GM21528 (cell line): ENCODE data around the gene SMYD3.

Experiments used
- ATAC-seq: cut with Tn5 transposase; IDR thresholded peaks from one replicate; pipeline ENCODE4 v1.9.1; 2021; ENCODE audit warnings: mild to moderate bottlenecking, moderate library complexity; ENCODE audit not compliant: unreplicated experiment, low FRiP score

The SMYD3 gene

DNA sequence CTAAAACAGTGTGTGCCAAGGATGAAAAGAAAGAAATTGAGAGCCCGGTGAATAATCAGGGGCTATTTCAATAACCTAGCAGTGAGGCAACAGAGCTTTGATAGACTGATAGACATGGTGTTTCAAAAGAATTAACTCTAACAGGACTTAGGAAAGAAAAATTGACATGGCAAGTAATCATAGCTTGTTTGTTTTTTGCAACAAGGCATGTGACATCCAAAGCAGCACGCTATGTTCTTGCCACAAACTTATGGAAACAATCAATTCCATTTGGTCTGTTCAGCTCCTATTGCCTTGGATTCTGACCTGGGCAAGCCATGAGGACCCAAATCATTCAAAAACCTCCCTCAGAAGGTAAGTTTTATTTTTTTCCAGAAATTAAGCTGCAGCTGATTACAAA is 608.5 kb downstream of the SMYD3 start:
- ATAC-seq = no peak

DNA sequence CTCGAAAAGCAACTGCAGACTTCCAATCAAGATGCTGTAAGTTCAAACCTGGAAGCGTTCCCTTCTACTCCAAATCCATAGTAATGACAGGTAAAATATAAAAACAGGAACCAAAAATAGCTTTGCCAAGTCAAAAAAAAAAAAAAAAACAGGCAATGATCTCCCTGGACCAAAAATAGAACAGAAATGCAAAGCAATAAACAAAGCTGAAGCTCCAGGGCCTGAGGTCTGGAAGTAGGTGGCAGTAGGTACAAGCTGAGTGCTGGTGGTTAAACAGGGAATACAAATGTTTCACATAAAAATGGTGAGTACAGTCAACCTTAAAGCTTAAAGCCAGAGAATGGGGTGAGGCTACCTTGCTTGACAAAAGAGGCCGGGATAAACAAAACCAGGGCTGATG is 610.8 kb downstream of the SMYD3 start:
- no peak for ATAC-seq

DNA sequence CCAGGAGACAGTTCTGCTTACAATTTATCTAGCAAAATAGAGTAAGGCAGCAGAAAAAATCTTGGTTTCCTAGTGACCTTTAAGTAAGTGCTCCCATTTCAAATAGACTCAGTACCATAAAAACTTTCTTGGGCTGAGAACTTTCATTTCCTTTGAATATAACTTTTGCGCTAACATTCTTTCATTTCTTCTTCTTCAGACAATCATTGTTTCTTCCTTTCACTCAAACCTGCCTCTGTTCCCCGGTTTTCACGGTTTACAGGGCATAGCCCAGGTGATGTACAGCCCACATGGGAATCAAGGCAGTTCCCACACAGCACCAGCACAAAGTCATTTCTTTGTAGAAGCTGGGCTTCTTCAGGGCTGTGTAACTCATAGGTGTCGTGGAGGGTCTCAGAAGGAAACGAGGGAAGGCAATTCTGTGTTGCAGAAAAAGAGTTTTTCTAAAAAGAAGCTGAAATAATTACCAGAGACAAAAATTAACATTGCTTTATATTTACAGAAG is 611.6 kb downstream of the SMYD3 start:
- ATAC-seq = no peak

DNA sequence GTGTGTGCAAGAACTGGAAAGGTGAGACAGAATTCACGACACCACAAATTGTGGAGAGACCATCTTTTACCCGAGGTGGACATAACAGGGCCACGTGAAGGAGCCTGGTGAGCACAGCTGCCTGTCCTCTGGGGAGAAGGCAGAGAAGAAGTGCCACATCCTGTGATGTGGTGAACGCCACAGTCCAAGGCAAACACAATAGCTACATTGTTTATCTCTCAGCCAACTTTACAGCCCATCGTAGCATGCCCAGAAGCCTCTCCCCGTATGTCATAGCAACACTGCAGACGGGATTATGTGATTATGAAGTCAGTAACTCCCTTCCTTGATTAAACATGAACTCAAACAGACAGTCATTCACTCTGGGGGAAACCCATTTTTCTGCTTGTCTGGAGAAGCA is 612.2 kb downstream of the SMYD3 start:
- ATAC-seq = no peak

DNA sequence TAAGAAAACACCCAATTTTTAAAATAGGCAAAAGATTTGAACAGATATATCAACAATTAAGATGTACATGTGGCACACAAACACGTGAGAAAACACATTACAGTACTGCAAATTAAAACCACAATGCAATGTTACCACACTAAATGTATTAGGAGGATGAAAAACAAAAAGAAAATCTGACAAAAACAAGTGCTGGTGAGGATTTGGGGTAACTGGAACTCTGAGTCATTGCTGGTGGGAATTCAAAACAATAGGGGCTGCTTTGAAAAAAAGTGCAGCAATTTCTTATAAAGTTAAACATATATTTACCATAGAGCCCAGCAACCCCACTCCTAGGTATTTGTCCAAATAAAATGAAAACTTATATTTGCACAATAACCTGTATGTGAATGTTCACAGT is 614.1 kb downstream of the SMYD3 start:
- no peak for ATAC-seq

DNA sequence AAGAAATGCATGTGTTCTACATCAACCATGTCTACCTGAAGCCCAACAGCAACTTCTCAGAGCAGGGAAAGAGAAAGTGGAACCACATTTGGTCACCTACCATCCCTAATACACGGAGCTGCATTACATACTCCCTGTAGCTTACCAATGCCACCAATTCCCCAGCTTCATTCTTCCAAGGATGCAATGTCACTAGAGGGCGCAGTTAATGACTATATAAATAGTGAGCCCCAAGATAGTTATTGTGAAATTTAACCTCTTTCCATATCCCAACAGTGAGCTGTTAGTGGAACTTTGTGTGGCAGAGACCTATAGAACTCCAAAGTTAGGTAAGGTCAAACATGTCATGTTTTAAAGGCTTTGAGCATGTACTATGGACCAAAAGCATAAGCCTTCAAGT is 618.3 kb downstream of the SMYD3 start:
- ATAC-seq = no peak

DNA sequence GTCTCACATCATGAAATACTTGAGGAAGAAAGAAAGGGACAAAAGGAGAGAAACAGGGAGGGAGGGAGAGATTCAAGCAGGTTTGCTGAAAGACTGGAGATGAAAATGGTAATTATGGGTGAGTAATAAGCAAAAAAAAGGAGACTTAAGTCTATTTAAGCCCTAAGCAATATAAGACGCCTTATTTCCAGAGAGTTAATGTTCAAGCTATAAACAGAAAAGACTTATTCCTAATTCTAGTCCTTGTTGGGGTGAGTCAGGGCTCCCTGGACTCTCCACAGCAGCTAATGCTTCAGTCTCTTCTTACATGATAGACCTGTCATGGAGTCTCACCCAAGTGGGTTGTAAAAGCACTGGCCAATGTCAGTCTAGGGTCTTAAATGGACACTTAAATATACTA is 619.2 kb downstream of the SMYD3 start:
- ATAC-seq = no peak

DNA sequence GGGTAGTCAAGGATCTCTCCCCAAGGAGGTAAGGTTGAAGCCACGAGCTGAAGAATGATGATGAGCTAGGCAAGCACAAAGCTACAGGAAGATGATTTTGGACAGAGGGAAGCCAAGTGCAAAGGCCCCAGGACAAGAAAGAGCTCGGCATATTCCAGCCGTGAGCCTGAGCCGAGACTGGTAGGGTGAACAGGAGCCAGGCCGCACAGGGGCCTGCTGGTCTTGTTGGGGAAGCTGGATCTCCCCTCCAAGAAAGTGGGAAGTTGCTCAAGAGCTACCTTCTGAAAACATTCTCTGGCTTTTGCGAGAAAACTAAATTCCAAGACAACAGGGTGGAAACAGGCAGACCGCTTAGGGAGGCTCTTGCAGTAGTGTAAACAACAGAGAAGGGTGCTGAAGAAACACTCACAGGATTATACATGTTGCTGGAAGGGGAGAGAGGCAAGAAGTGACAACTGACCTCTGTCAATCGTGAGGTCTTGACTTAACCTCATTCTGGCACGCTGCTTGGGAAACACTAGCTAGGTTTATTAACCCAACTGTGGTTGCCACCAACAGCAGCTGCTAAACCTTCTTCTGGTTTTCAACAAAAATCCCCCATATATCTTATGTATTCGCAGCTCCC is 625.2 kb downstream of the SMYD3 start:
- no peak for ATAC-seq

DNA sequence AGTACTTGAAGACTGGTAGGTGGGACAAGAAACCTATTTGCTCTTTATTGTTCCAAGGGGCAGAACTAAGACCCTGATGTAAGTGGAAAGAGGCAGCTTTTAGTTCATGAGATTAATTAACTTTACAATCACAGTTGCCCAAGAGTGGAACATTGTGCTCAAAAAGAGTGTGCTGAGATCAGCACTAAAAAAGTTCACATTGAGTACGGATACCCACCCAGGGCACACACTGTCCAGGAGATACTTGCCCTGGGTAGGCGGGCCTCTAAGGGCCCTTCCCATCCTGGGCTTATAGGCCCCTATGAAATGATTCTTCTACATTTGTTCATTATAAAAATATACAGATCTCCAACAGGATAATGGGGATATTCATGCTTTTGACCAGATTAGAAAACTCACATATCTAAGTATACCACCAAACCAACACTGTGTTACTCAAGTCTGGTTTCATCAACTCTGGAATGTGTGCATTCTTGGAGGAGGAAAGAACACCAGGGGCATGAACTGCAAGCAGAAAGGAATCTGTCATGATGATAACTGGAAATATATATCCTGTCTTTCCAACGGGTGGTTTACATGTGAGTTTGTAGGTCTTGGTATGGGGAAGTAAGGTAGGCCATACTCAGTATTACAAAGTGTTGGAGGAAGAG is 626.2 kb downstream of the SMYD3 start:
- ATAC-seq = no peak

DNA sequence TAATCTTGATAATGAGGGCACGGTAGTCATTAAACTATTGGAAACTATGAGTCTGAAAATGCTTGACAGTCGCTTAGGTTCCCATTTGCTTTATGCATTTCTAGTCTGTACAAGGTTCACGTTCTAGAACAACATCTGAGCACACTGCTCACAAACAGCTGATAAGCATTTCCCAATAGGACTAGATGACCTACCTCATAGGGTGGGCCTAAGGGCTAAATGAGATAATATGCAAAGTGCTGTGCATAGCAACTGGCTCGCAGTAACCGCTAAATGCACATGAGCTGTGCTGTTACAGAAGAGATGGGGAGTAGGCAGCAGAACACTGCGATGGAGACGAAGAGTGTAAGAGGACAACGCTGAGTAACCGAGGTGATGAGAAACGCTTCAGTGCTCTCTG is 628.0 kb downstream of the SMYD3 start:
- ATAC-seq = no peak

DNA sequence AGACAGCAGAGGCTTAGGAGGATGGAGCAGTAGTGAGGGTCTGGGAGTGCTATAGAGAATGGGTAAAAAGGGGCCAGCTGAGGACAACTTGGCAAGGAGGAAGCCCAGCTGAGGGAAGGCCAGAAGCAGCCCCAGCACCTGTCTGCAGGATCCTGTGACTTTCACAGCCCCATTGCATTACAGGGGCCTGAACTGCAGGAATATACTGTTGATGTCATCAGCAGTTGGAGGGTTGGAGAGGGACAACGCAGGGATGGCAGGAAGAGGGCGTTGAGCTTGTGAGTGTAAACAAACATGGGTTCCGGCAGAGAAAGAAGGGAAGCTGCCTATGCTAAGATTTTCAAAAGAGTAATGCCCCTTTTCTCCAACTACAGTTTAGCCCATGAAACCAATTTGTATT is 628.5 kb downstream of the SMYD3 start:
- ATAC-seq = no peak

DNA sequence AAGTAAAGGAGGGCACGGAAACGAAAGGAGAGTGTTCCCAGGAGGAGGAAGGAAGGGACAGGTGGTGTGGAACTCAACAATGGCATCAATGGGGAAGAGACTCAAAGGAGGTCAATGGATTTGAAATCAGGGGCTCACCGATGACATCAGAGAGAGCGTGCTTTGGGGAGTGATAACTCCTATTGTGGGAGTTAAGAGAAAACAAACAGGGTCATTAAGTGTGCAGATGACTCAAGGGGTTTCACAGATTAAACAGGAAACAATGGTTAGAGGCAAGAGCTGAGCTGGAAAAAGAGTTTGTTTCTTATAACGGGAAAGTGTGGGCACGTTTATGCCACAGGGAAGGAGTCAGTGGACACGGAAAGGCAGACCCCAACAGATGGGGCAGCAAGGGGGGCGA is 629.1 kb downstream of the SMYD3 start:
- ATAC-seq = no peak

DNA sequence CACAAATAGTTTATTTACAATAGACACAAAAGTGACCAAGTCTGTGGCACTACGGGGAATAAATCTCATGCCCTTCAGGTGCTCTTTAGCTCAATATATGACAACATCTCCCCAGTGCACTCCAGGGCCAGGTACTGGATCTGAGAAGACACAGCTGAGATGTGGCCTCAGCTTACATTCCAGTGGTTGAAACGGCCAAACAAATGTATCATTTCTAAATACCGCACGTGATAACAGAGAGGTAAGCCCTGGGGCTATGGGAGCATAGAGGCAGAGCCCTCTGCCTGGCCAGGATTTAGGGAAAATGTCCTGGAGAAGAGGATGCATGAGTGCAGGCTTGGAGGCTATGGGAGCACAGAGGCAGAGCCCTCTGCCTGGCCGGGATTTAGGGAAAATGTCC is 630.5 kb downstream of the SMYD3 start:
- no peak for ATAC-seq

DNA sequence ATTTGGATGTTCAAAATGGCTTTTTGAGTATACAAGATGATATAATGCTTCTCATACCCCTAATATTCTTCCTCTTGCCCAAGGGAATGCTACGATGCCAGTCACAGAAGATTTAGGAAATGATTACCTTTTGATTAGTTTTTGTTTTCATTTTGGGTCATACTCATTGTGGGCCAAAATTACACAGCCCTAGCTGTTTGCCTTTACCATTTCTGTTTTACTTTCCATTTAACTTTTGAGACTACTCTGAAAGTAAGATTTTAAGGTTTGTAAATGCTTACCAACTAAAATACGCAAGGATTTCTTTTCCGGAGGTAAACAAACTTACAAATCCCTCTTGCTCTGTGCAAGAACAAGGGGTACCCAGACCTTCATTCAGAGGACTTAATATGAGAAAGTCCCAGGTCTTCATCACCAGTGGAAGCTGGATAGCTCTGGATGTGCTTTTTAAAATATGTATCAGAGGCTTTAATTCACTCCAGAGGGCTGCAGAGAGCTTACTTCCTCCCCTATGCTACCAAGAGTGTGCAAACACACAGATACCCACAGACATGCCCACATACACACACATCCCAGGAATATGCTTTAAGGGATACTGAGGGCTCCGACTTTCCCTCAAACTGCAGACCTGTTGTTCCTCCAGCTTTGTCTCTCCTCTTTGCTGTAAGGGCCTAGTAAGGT is 631.4 kb downstream of the SMYD3 start:
- ATAC-seq = no peak

DNA sequence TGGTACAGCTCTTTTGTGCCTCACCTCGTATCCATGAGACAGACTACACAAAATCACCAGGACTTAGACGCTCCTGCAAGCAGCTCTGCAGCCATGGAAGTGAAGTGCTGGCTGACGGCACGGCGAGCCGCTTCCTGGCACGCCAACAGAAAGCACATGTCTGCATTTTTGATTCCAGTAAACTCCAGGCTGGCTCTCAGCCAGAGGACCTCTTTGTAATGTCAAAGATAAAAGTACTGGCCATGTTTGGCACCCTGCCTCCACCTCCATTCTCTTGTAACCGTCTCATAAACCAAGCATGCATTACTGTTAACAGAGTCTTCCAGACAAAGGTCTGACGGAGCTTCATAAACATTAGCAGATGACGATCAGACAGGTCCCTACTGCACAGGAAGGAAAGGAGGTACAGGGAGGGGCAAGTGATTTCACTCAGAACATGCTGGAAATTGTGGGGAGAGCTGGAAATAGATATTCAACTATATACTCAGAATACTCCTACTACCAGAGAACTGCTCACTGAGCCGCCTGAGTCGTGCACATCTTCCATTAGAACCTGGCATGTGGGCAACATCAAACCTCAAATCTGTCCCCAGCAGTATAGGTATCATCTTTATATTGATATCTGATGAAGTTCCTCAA is 632.0 kb downstream of the SMYD3 start:
- ATAC-seq = no peak

DNA sequence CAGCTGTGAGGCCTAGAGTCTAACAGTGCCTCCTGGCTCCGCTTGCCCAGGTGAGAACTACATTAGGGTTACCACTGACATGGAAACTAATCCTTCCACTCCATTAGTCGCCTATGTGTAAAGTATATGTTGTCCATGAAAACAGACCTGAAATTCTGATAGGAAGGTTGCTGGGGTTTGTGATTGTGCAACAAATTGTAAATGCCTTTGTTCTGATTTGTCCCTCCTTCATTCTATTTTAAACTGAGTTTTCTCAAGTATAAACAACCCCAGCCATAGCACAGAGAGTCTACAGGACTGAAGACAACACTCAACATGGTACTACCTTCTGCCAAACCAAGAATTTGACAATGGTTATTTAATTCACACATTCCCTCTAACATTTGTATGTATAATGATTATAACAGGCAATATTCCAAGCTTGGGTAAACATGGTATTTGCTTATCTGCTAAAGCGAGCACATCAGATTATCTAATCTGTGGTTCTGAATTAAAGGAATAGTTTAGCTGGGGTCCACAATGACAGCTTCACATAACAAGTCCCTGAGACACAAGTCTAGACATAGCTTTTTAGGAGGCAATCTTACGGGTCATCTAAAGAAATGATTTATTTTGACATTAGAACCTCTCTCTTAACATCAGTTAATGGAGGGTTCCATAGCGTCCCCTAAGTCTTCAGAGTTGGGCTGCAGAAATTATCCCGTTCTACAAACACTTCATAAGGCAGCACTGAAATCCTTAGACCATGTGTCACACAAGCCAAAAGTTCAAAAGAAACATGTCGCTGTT is 633.0 kb downstream of the SMYD3 start:
- ATAC-seq = no peak

DNA sequence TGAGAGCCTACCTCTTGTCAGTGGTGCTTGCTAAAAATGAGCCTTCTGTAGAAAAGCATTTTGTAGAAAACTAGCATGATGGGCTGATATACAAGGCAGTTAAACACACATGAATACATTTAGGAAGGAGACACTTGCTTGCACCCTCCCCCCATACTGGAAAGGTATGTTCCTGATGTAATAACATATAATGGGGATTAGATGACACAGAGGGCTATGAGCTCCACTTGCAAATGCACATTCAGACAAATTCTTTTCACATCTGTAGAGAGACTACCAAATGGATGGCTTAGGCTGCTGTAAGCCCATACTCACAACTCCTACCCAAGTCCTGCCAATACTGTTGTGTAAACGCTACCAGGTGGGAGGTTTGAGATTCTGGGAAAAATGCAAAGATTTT is 634.0 kb downstream of the SMYD3 start:
- no peak for ATAC-seq

DNA sequence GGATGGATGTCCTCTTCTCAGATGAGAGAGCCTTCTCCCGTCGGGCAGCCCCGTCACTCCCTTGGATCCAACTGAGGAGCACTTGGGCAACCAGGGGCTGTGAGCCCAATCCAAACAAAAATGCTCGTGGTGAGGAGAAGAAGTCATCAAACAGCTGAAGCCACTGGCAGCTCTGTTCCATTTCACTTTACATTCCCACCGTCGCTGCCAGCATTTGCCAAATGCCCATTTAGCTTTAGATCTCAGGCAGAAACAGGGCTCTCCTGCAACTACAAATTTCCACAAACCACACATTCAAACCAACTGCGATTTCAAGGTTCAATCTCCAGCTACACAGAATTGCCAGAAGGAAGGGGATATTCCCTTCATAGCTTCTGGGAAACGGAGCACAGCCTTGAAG is 634.6 kb downstream of the SMYD3 start:
- ATAC-seq = no peak

DNA sequence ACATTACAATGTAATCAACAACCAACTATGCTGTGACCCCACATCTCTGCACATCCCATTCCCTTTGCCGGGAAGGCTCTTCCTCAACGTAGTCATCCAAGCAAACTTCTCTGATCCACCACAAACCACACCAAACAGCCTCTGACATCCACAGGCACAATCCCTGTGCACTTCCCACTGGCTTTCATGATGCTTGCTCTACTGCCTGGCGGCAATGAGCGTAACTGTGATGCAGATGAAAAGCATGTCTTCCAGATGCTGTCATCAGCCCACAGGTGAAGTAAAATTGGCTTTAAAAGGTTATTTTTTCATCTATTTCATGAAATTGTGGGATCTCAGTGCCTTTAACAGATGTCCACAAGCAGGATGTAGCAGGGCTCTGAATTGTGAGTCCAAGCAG is 635.2 kb downstream of the SMYD3 start:
- no peak for ATAC-seq

DNA sequence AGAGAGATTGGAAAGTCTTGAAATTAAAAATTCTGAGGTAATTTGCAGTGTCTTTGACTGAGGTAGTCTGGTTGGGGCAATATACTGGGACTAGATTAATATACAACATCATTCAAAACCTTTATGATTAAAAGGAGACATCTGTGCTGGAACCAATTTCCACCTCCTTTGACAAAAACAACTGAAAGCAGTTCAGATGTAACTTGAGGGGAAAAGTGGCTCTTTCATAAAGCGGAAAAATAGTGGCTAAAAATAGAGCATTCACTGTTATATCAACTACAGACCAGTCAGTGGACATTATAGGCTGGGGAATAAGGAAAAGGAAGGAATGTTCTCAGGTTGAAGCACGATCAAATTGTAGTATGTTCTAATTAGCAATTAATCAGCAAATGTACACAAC is 635.9 kb downstream of the SMYD3 start:
- no peak for ATAC-seq

DNA sequence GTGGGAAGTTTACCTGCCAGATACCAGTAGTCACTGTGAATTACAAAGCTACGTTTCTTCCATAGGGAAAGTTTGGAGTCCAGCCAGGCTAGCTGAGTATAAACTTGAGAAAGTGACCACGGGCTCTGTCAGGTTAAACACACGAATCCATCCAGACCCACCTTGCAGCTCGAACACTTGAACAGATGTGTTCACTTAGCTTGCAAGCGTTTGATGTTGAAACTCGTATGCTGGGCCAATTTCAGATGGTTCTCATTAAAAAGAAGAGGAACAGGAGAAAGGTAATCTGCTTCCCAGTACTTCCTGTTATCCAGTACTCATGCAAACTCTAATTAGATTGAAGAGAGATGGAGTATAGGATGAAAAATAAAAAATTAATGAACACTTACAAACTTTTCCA is 636.4 kb downstream of the SMYD3 start:
- ATAC-seq = no peak
